NK-92 (cell line): ENCODE data around the gene BTBD9.

Experiments used
- DNase-seq: peaks from one replicate; lab custom pipeline; 2025; ENCODE audit not compliant: unreplicated experiment; lab: John Stamatoyannopoulos, UW

The BTBD9 gene

DNA sequence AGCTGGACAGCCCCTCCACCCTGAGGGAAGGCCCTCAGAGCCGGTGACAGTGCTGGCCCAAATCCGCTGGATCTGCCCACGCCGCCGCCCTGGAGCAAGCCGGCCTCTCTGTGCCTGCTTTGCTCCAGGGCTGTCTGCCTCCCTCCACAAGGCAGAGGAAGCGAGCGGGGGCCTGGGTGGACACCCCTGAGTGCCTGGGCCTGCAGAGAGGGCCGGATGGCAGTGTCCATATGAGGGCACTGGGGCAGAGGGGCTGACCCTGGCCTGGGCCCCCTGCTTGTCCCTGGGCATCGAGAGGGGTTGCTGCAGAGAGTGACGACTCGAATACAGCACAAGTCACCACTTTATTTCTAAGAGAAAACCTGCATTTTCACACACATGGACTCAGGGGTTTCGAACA, 471.6 kb downstream of the BTBD9 start:
- no peak for DNase-seq

DNA sequence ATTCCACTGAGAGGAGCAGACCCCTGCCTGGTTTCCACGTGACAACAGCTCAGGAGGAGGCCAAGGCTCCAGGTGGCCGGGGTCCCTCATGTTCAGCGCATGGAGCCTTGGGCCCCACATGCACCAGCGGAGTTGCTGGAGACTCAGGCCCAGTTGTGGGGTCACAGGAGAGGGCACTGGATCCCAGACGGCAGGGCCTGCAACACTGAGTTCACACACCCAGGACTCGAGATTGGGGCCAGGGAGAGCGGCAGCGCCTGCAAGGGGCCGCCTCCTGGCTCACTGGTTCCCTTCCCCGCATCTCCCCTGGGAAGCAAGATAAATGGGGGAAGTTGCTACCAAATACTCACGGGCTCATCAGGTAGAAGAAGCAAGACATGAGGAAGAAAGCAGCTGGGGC, 472.1 kb downstream of the BTBD9 start:
- DNase-seq: no peak

DNA sequence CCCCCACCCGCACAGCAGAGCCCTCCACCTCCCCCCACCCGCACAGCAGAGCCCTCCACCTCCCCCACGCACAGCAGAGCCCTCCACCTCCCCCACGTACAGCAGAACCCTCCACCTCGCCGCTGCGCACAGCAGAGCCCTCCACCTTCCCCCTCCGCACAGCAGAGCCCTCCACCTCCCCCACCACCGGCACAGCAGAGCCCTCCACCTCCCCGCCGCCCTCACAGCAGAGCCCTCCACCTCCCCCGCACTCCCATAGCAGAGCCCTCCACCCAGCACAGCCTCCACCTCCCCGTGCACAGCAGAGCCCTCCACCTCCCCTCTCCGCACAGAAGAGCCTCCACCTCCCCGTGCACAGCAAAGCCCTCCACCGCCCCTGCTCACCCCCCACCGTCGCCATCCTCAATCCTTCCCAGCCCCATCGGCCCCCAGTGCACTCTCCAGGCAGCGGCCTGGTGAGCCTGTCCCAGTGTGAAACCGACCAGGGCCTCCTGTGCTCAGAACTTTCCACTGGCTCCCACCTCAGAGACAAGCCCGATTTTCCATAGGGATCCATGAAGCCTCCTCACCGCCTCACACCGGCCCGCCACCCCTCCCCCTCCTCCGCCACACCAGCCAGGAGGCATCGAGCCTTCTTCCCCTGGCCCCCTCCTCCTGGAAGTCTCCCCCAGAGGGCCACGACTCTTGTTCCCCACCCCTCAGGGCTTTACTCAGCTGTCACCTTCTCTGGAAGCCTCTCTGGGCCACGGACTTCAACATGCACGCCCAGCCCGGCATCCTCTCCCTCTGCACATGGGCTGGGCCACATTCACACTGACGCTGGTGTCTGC, 473.1 kb downstream of the BTBD9 start:
- DNase-seq: no peak

DNA sequence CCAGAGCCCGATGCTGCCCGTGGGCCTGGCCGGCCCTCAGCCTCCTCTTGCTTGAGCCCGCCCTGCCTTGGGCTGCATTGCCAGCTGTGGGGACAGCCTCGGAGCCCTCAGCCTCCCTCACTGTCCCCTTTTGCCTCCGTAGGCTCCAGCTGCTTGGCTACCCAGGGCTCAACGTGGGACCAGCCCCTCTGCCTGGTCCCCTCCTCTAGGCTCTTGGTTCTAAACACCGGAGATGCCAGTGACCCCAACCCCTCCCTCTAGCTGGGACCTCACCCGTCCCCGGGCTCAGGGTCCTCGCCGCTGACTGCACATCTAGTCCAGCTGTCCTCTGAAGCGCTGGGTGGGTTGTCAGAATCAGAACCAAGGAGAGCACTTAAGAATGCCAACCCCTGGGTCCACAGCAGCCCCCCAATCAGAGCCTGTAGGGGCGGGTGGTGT, 475.0 kb downstream of the BTBD9 start:
- DNase-seq: no peak

DNA sequence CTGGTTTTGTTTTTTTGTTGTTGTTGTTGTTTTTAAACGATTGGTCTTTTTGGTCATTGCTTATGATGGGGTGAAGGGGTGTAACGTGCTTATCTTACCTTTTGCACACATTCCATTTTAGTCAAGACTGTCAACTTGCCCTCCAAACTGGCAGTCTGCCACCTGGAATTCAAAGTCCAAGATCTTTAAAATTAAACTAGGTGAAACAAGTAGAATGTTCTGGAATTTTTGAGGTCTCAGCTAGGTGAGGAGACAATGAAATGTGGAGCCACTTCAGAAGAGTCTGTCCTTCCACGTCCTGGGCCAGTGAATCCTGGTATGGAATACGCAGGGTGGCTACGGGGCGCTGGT, 475.6 kb downstream of the BTBD9 start:
- DNase-seq: no peak

DNA sequence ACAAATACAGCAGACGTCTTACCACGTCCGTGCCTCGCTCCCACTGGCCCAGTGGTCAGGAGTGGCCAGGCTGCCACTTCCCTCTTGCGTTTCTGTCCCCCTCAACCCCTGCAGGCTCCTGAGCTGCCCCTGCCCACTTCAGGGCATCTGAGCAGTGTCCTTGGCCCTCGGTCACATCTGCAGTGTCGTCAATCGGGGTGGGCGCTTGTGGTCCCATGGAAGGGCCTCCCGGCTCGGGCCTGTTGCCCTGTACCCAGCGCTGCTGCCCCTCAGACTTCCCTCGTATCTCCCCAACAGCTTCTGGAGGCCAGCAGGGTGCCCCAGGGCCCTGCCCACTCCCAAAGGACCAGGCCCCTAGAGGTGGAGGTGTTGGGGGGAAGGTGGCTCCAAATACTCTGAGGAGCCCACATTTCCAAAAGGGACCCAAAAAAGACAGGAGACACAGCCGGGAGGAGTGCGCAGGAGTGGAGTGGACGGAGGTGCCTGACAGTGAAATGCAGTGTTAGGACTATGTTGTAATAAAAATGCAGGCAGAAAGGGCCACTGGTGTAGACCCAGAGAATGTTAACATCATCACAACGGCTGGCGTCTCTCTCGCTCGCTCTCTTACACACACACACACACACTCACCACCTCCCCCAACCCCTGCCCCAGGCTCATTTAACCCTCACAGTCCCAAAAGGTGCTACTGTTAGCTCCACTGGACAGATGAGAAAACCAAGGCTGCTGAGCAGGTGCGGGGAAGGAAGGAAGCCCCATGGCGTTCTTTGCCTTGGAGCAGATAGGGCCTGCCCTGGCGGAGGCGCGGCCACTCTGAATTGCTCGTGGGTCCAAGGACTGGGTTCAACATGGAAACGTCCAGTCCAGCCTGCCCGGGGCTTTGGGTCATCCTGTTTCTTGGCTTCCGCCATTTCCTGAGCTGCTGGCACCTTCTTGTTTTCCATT, 476.3 kb downstream of the BTBD9 start:
- no peak for DNase-seq

DNA sequence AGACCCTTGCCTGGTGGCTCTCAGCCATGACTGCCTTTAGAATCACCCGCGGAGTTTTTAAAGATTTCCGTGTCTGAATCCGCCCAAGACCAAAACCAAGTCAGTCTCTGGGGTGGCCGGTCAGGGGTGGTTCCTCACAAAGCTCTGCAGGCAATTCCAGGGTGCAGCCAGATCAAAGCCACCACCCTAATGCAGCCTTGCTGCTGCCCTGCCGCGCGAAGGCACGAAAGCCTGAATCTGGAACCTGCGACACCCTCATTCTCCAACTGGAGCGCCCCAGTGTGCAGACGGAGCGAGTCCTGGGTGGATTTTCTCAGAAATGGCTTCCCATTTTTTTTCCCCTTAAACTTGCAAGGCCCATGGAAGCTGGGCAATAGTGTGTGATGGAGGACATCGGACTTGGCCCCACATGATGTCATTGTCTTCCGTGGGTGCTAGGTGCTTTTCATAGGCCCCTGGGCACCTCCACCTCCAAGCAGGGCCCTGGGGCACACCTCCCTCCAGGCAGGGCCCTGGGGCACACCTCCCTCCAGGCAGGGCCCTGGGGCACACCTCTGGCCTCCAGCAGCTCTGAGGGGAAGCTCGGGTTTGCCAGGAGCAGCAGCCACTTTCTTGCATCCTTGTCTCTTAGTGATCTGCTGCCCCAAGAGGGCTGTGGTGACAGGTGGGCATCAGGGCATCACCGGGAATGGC, 477.1 kb downstream of the BTBD9 start:
- DNase-seq: no peak

DNA sequence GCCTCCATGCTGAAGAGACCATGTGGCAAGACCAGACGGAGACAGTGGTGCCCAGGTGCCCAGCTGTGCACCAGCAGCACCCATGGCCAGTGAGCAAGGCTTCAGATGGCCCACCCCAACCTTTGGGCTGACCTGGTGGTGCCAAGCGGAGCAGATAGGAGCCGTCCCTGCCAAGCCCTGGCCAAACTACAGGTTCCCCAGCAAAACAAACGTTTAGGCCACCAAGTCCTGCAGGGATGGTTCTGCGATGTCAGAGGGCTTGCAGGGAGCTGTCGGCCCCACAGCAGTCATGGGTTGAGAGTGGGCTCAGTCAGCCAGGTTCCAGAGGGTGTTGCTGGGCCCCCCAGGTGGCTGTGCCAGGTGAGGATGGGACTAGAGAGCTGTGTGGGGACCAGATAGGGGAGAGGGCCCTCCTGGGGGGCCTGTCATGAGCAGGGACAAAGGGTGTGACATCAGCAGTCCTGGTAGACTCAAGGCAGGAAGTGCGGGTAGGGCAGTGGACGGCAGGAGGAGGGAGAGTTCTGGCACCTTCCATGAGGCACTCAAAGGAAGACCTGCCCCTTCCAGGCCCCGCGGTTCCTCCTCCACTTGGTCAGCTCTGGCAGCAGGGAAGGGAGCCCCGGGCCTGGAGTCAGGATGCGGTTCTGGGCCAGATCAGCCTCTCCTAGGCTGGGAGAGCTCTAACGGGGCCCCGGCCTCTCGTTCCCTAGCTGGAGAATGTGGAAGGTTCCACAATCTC, 477.8 kb downstream of the BTBD9 start:
- DNase-seq: no peak

DNA sequence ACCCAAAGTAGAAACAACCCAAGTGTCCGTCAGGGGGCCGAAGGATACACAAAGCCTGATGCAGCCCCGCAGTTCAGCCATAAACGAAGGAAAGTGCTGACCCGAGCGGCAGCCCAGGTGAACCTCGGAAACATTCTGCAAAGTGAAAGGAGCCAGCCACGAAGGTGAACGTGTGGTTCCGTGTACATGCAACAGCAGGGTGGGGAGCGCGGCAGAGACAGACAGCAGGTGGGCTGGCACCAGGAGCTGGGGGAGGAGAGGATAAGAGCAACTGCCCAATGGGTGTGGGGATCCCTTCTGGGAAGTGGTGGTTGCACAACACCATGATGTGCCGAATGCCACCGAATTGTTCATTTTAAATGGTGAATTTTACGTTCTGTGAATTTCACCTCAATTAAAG, 478.4 kb downstream of the BTBD9 start:
- no peak for DNase-seq

DNA sequence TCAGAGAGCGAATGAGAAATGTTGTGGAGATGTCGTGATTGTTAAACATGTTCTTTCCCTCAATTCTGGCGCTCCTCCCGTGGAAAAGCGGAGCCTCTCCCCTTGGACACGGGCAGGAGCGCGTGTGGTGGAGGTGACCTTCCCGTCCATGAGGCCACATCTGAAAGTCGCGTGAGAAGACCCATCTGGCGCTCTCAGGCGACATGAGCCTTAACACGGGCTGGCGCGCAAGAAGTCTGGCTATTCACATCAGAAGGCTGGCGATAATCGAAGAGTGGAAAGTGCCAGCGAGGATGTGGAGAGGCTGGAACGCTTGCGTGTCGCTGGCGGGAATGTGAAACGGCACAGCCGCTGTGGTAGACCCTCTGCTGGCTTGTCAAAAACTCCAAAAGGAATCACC, 478.9 kb downstream of the BTBD9 start:
- no peak for DNase-seq

DNA sequence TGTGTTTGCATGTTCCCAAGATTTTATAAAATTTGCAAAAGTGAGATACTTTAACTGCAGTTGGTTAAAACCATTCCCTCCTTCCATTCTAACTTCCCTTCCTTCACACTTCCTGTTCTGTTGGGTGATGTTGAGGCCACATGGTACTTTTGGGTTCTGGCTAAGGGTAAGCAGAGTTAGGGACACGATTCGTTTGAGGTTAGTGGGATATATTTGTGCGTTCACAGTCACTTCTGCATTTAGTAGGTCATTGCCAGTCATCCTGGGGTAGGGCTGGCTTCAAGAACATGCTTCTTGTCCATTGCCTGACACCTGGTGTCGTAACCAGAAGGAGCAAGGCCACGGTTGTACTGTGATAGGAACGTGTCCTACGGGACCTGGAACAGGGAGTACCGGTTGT, 480.1 kb downstream of the BTBD9 start:
- no peak for DNase-seq

DNA sequence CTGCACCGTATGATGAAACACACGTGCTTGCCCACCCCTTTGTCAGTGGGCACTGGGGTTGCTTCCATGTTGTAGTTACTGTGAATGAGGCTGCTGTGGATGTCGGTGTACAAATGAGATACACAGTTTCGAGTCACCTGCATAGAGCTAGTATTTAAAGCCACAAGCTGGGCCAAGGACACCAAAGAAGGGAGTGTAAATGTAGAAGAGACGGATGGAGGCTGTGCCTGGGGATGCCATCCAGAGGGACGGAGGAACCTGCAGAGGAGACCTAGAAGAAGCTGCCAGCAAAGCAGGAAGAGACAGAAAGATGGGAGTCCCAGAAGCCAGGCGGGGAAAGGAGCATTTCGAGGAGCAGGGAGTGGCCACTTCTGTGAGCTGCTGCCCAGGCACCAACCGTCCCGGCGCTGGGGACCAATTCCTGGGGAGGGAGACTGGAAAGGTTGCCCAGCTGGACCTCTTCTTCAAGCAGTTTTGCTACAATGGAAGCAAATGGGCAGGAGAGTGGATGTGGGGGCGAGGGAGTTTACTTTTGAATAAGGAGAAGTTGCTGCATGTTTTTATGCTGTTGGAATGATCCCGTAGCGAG, 480.9 kb downstream of the BTBD9 start:
- no peak for DNase-seq

DNA sequence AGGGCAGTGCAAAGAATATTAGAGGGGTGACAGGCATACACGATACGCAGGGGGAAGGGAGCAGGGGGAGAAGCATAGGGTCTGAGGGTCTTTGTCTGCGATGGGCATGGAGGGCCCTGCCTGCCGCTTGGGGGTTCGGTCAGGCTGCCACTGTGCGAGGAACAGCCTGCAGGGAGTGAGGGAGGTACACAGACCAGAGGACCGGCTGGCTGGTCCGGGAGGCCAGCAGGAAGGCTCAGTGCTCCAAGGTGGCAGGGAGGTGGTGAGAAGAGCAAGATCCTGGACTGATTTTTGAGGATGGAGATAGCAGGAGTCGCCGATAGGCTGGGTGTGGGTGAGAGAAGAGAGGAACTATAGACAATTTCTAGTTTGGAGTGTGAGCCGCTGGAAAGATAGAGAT, 481.8 kb downstream of the BTBD9 start:
- DNase-seq: no peak

DNA sequence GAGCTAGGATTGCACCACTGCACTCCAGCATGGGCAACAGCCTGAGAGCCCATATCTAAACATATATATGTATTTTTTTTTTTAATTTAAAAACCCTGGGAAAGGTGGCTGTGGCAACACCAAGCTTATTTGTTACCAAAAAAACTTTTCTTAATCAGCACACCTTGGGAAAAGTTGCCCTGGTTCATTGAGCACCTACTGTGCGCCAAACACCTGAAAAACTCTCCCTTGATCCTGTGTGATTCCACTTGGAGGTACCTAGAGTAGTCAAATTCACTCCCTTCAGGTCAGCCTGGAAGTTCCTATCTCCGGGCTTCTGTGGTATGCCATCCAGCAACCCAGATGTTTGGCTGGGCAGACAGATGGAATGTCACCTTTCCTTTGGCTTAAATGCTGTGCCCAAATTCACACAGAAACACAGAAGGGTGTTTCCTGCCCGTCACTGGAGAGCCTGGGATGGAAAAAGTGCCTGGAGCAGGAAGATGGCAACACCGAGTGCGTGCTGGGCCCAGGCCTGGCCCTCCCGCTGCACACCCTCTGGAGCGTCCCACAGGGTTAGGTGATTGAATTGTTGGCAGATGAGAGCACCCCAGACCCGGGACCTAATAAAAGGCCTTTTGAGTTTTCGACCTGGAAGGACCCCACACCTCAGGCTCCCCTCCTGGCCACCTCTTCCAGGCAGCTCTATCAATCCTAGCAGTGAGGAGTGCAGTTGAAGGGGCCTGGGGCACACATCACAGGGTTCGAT, 482.7 kb downstream of the BTBD9 start:
- DNase-seq: no peak

DNA sequence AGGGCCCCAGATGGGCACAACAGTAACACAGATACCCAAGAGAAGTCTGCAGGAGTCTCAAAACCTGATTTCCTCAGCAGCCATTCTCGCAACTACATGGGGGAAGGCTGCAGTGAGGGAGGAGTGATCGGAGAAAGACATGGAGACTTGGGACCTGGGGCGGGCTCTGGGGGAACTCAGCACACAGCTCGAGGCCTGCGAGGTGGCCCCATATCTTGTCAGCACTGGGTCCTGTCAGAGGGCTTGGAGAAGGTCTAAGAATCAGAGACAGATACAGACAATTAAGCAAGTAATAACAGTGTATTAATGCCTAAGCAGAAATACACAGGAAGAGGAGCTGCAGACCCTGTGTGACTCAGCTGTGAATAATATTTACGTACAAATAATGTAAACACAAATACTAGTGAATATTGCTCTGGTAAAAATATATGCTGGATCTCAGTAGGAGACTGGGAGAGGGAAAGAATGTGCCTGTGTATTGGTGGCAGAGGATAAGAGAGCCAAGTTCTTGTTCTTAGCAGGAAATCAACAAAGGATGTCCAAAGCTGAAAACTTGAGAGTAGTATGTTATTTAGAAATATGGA, 484.0 kb downstream of the BTBD9 start:
- no peak for DNase-seq

DNA sequence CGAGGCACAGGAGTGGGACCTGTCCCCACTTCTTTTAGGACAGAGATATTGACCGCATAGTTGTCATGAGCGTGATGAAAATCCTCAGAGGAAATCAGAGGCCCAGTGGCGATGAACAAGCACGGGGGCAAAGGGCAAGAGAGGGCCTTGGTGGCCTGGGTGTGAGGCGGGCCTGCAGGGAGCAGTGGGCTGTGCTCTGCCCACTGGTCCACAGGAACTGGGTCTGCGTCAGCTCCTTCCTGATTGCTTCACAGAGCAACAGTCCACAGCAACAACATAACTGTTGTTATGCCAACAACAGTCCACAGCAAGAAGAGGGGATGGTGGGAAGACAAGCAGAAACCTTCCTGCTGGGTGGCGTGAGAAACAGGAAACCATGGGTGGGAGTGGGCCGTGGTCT, 484.6 kb downstream of the BTBD9 start:
- no peak for DNase-seq

DNA sequence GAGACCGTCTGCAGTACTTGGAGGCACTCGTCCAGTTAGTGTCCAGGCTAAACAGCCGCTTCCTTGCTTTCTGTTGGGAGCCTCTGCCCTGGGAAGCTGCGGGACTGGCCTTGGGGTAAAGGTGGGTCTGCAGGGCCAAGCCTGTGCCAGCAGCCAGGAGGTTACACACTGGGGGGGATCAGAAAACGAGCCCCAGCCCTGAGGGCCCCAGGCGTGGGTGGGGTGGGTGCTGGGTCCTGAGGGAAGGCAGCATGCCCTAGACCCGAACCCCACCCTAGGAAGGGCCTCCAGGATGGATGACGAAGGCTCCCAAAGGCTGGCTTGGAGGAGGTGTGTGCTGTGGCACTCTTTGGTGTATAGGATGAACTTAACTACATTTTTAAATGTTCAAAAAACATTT, 485.0 kb downstream of the BTBD9 start:
- DNase-seq: no peak

DNA sequence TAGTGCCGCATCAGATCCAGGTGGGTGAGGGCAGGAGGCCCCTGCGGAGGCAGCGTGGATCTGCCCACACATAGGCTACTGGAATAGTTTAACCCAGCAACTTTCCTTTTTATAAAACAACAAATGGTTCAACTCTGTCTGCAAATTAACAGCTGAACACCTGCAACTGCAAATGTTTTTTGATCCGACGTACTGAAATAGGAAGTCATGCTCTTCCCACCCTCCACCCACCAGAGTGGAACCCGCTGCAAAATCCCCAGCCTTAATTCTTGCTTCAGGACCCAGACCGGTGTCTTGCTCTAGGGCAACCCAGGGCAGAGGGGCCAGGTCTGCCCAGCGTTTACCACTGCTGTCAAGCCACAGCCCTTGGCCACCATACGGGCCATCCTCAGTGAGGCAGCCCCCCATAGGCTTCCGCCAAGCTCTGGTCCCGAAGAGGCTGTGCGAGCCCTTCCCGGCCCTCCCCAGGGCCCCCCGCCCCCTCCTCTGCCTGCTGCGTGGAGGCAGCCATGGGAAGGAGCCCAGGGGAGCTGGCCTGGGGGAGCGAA, 485.9 kb downstream of the BTBD9 start:
- DNase-seq: no peak
